RWPE1 (cell line): ENCODE measurements around the gene THBS2.
A peak's percentile ranks its signal among the peaks of the same experiment; 100 is the strongest.

ENCODE experiments used
- CTCF ChIA-PET: fragments of 350-600 bp; sonication (Branson Sonifier 250); formaldehyde crosslinking; extraction: SDS; loops from one replicate; lab custom pipeline; 2021; lab: Yijun Ruan, JAX
- POLR2A ChIA-PET: fragments of 400-600 bp; formaldehyde crosslinking; extraction: SDS; loops from one replicate; lab custom pipeline; 2020; ENCODE audit warnings: antibody characterized with exemption; ENCODE audit not compliant: low non-redundant PET; lab: Yijun Ruan, JAX
- DNase-seq: peaks from one replicate; pipeline ENCODE4 v3.0.0; 2012; ENCODE audit warnings: low spot score
- H3K27ac ChIP-seq: fragments of 450-650 bp; 2 replicates; pipeline ENCODE4 v1.5.1; 2017
- CTCF ChIP-seq: fragments of 450-650 bp; conservative IDR thresholded peaks from 2 replicates; pipeline ENCODE4 v1.5.1; 2017; ENCODE audit warnings: low read depth, mild to moderate bottlenecking

THBS2 gene

GRCh38 chr6:169252505-169253189, 999 bp downstream of the THBS2 start:
- no peak overlapping the region for H3K27ac ChIP-seq
- no peak for TF ChIP-seq CTCF
- ChIA-PET CTCF (no interaction called here), POLR2A (no interaction called here)
- no peak for DNase-seq

GRCh38 chr6:169251822-169252504, 1.7 kb downstream of the THBS2 start:
- DNase-seq, result no peak
- CTCF ChIA-PET, result no interaction called here
- no peak overlapping the region for H3K27ac ChIP-seq
- no peak for TF ChIP-seq CTCF
- POLR2A ChIA-PET, result no interaction called here

GRCh38 chr6:169251371-169251802, 2.3 kb downstream of the THBS2 start:
- POLR2A ChIA-PET, result no interaction called here
- H3K27ac ChIP-seq, result no peak overlapping the region
- CTCF ChIA-PET, result no interaction called here
- no peak for DNase-seq
- TF ChIP-seq CTCF, result no peak

- H3K27ac ChIP-seq, result no peak overlapping the region
- ChIA-PET CTCF (no interaction called here), POLR2A (no interaction called here)
- peak; percentile 70 for DNase-seq
- no peak for TF ChIP-seq CTCF
These were observed 3.0 kb downstream of the THBS2 start for GRCh38 chr6:169250660-169251059.

GRCh38 chr6:169249057-169249456, 4.6 kb downstream of the THBS2 start:
- TF ChIP-seq CTCF, result no peak
- H3K27ac ChIP-seq, result no peak overlapping the region
- DNase-seq, result no peak
- POLR2A ChIA-PET, result no interaction called here
- CTCF ChIA-PET, result no interaction called here

GRCh38 chr6:169248521-169248971, 5.1 kb downstream of the THBS2 start:
- no peak for DNase-seq
- H3K27ac ChIP-seq, result no peak overlapping the region
- POLR2A ChIA-PET, result no interaction called here
- no peak for TF ChIP-seq CTCF
- CTCF ChIA-PET, result no interaction called here
